Measurements from ENCODE around the gene SCGN.

Gene SCGN

GRCh38 chr6:25603251-25603650, 48.8 kb upstream of the SCGN start:
- no peak for ATAC-seq

DNA sequence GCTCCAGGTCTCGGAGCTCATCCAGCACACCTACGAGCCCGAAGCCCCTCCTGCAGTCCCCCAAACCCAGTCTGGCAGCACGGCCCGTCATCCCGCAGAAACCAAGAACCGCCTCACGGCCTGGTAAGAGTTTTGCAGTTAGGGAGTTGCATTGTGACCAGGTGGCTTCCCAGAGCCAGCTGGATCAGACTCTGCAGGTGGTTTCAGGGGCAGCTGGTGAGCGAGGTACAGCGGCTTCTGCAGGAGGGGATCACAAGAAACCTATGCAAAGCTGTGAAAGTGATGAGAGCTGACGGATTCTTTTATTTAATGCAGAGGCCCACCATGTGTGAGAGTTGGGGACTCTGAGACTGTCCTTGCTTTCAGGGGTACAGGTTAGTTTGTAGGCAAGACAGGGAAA, 45.9 kb upstream of the SCGN start:
- TF ChIP-seq ESRRG (CRISPR knock-in tag; IDR thresholded peaks at IDR 0.05) (no peak), ZFP3 (CRISPR knock-in tag; IDR thresholded peaks at IDR 0.05) (no peak), TSHZ2 (CRISPR knock-in tag; IDR thresholded peaks at IDR 0.05) (no peak), BACH2 (CRISPR knock-in tag; IDR thresholded peaks at IDR 0.05; ENCODE audit: borderline replicate concordance) (no peak), TCF4 (CRISPR knock-in tag; IDR thresholded peaks at IDR 0.05; ENCODE audit: borderline replicate concordance) (no peak), ZNF8 (CRISPR knock-in tag; IDR thresholded peaks at IDR 0.05) (no peak), ZNF70 (CRISPR knock-in tag; IDR thresholded peaks at IDR 0.05) (no peak), TOX (CRISPR knock-in tag; IDR thresholded peaks at IDR 0.05; ENCODE audit: borderline replicate concordance) (no peak)
- ATAC-seq = no peak

More at GRCh38 chr6:25603251-25603650, 48.8 kb upstream of the SCGN start:
- no peak for TF ChIP-seq BACH2 (CRISPR knock-in tag; IDR thresholded peaks at IDR 0.05; ENCODE audit: borderline replicate concordance)
- TF ChIP-seq PPARA (CRISPR knock-in tag; IDR thresholded peaks at IDR 0.05; ENCODE audit: borderline replicate concordance) = no peak
- TF ChIP-seq RARB (CRISPR knock-in tag; IDR thresholded peaks at IDR 0.05) = no peak
- no peak for TF ChIP-seq TCF4 (CRISPR knock-in tag; IDR thresholded peaks at IDR 0.05; ENCODE audit: borderline replicate concordance)

- TF ChIP-seq ZNF8 (CRISPR knock-in tag; IDR thresholded peaks at IDR 0.05) (no peak), TOX (CRISPR knock-in tag; IDR thresholded peaks at IDR 0.05; ENCODE audit: borderline replicate concordance) (no peak), TCF4 (CRISPR knock-in tag; IDR thresholded peaks at IDR 0.05; ENCODE audit: borderline replicate concordance) (no peak), ZFP3 (CRISPR knock-in tag; IDR thresholded peaks at IDR 0.05) (no peak), ESRRG (CRISPR knock-in tag; IDR thresholded peaks at IDR 0.05) (no peak), ZC3H10 (CRISPR knock-in tag; IDR thresholded peaks at IDR 0.05) (no peak), ZNF70 (CRISPR knock-in tag; IDR thresholded peaks at IDR 0.05) (no peak), POU6F1 (CRISPR knock-in tag; IDR thresholded peaks at IDR 0.05; ENCODE audit: borderline replicate concordance, low read depth) (no peak), ZFP30 (CRISPR knock-in tag; IDR thresholded peaks at IDR 0.05) (no peak), CREB5 (CRISPR knock-in tag; IDR thresholded peaks at IDR 0.05; ENCODE audit: low read depth) (no peak), CSDC2 (CRISPR knock-in tag; IDR thresholded peaks at IDR 0.05) (no peak), GLIS3 (CRISPR knock-in tag; IDR thresholded peaks at IDR 0.05) (no peak), ISL1 (CRISPR knock-in tag; IDR thresholded peaks at IDR 0.05) (no peak), RARB (CRISPR knock-in tag; IDR thresholded peaks at IDR 0.05) (no peak), SNAI2 (CRISPR knock-in tag; IDR thresholded peaks at IDR 0.05) (no peak), ZNF565 (CRISPR knock-in tag; conservative IDR thresholded peaks at IDR 0.05; ENCODE audit: low read depth) (no peak)
- TF ChIP-seq, protein P1, sequence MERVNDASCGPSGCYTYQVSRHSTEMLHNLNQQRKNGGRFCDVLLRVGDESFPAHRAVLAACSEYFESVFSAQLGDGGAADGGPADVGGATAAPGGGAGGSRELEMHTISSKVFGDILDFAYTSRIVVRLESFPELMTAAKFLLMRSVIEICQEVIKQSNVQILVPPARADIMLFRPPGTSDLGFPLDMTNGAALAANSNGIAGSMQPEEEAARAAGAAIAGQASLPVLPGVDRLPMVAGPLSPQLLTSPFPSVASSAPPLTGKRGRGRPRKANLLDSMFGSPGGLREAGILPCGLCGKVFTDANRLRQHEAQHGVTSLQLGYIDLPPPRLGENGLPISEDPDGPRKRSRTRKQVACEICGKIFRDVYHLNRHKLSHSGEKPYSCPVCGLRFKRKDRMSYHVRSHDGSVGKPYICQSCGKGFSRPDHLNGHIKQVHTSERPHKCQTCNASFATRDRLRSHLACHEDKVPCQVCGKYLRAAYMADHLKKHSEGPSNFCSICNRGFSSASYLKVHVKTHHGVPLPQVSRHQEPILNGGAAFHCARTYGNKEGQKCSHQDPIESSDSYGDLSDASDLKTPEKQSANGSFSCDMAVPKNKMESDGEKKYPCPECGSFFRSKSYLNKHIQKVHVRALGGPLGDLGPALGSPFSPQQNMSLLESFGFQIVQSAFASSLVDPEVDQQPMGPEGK (CRISPR knock-in tag; IDR thresholded peaks at IDR 0.05; ENCODE audit: borderline replicate concordance) = no peak
- ATAC-seq = no peak
Observed at GRCh38 chr6:25608558-25609174, 43.3 kb upstream of the SCGN start.

DNA sequence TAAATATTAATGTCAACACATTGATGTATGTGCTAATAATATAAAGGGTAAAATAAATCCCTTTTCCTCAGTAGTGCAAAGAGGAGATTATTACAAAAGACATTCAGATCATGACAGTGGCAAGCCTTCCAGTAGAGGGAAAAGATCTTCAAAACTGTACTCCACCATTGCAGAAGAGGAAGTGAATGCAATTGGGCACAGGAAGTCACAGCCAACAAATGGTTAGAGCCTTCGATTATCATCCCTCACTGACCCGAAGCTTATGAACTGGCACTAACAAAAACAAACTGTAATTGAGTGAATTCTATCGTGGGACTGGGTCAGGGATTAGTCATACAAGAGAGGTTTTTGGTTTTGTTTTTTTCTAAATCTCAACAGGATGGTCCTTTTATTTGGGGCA, 39.3 kb upstream of the SCGN start:
- ATAC-seq = no peak
- TF ChIP-seq PPARA (CRISPR knock-in tag; IDR thresholded peaks at IDR 0.05; ENCODE audit: borderline replicate concordance) = no peak
- TF ChIP-seq ZFP3 (CRISPR knock-in tag; IDR thresholded peaks at IDR 0.05) = no peak
- TF ChIP-seq ZNF8 (CRISPR knock-in tag; IDR thresholded peaks at IDR 0.05) = no peak
- TF ChIP-seq TCF4 (CRISPR knock-in tag; IDR thresholded peaks at IDR 0.05; ENCODE audit: borderline replicate concordance) = no peak
- TF ChIP-seq ZNF565 (CRISPR knock-in tag; conservative IDR thresholded peaks at IDR 0.05; ENCODE audit: low read depth) = no peak
- no peak for TF ChIP-seq ZFP30 (CRISPR knock-in tag; IDR thresholded peaks at IDR 0.05)
- no peak for TF ChIP-seq ZNF70 (CRISPR knock-in tag; IDR thresholded peaks at IDR 0.05)
- TF ChIP-seq CREB5 (CRISPR knock-in tag; IDR thresholded peaks at IDR 0.05; ENCODE audit: low read depth) = no peak
- no peak for TF ChIP-seq ISL1 (CRISPR knock-in tag; IDR thresholded peaks at IDR 0.05)

All from SK-N-SH treated with all-trans-retinoic acid at 6 μM for 48 hours (cell line).